Thyroid gland (tissue), 4 donors: ENCODE data around the gene NR3C1. TPM values are rescaled to one million over a fixed set of nuclear protein-coding genes. Genes with fewer than 3 reads are reported as not detected.

ENCODE experiments used
- DNase-seq, 2 donors: peaks; one replicate each; pipeline ENCODE4 v3.0.0-alpha.2; 2019
- H3K27ac ChIP-seq, 3 donors: fragments of 200-600 bp; sonication (generic); 1 replicate in 2 of 3; 2 replicates in 1 of 3; pipeline ENCODE4 v1.5.1; 2016 to 2019; ENCODE audit warnings: mild to moderate bottlenecking in 1 of 3, moderate library complexity in 1 of 3
- H3K27me3 ChIP-seq: fragments of 200-600 bp; sonication (generic); one replicate; pipeline ENCODE4 v1.5.1; 2019
- H3K36me3 ChIP-seq, 2 donors: fragments of 200-600 bp; sonication (generic); one replicate each; pipeline ENCODE4 v1.5.1; 2016 to 2019
- H3K4me1 ChIP-seq, 2 donors: fragments of 200-600 bp; sonication (generic); one replicate each; pipeline ENCODE4 v1.5.1; 2017 to 2019
- H3K4me3 ChIP-seq, 3 donors: fragments of 200-600 bp; sonication (generic); replicated peaks in 1 of 3; 1 replicate in 2 of 3; 2 replicates in 1 of 3; pipeline ENCODE4 v1.5.1; 2016; ENCODE audit warnings: mild to moderate bottlenecking in 1 of 3
- H3K9me3 ChIP-seq: fragments of 200-600 bp; sonication (generic); one replicate; pipeline ENCODE4 v1.5.1; 2017
- CTCF ChIP-seq, 6 experiments: fragments of 200-600 bp in 3 of 6; fragments of 450-650 bp in 3 of 6; sonication (generic) in 3 of 6; IDR thresholded peaks; one replicate each; pipeline ENCODE4 v1.5.1; 2016 to 2019; ENCODE audit warnings: antibody characterized with exemption in 6 of 6, mild to moderate bottlenecking in 2 of 6, inconsistent platforms in 1 of 6, moderate library complexity in 1 of 6
- POLR2A ChIP-seq, 2 donors: fragments of 450-650 bp; IDR thresholded peaks; one replicate each; pipeline ENCODE4 v1.6.1; 2017; ENCODE audit warnings: antibody characterized with exemption in 2 of 2, mild to moderate bottlenecking in 2 of 2, moderate library complexity in 1 of 2
- WGBS, 2 donors: methylation state at CpG; one replicate each; pipeline ENCODE4 v1.1.5; 2017; 5-methylcytosine and 5-hydroxymethylcytosine counted together
- intact Hi-C: fragments of 100-400 bp; cut with DNase I; formaldehyde crosslinking; loops from one replicate; pipeline ENCODE4 v1.15.1; 2023
- total RNA-seq, 4 donors: library from RNA; depleted of rRNA; stranded (reverse); fragments of >200 nt; gene quantifications; one replicate each; pipeline ENCODE4 v1.2.3, GENCODE V29; 2016

The NR3C1 gene
- total RNA-seq, 4 donors from 2014 or later = 59.4 to 67.7 (median 65.3) TPM

GRCh38 chr5:143262393-143263174 lies 140.9 kb downstream of the NR3C1 start:
- no peak overlapping the region for H3K4me3 ChIP-seq
- H3K9me3 ChIP-seq = no peaks in the 10 kb centered on the region
- no peak overlapping the region for H3K27ac ChIP-seq
- no peaks in the 10 kb centered on the region for H3K27me3 ChIP-seq
- H3K36me3 ChIP-seq = no peaks in the 10 kb centered on the region
- no peaks in the 10 kb centered on the region for H3K4me1 ChIP-seq
- WGBS, 2 donors = 92 to 100% methylated on average over 1 of the region's 1 CpG
- intact Hi-C loops = no loop called here
- no peak for DNase-seq
- TF ChIP-seq POLR2A (IDR thresholded peaks at IDR 0.05) (no peak), CTCF (IDR thresholded peaks at IDR 0.05) (no peak)

GRCh38 chr5:143261748-143262392 lies 141.6 kb downstream of the NR3C1 start:
- Histone ChIP-seq H3K36me3 (no peaks in the 10 kb centered on the region), H3K27me3 (no peaks in the 10 kb centered on the region), H3K9me3 (no peaks in the 10 kb centered on the region), H3K27ac (no peak overlapping the region), H3K4me3 (no peak overlapping the region), H3K4me1 (no peaks in the 10 kb centered on the region)
- DNase-seq = no peak
- no peak for TF ChIP-seq CTCF (IDR thresholded peaks at IDR 0.05)
- no peak for TF ChIP-seq POLR2A (IDR thresholded peaks at IDR 0.05)
- 94 to 96% methylated on average over 7 of the region's 7 CpGs for WGBS, 2 donors
- intact Hi-C loops = no loop called here

GRCh38 chr5:143259254-143259605 lies 144.3 kb downstream of the NR3C1 start:
- WGBS, 2 donors = 78 to 97% methylated on average over 3 to 7 of the region's 7 CpGs
- intact Hi-C loops = no loop called here
- TF ChIP-seq CTCF (IDR thresholded peaks at IDR 0.05) (no peak), POLR2A (IDR thresholded peaks at IDR 0.05) (no peak)

GRCh38 chr5:143258559-143259253 lies 144.8 kb downstream of the NR3C1 start:
- no peak overlapping the region for H3K4me3 ChIP-seq
- no peaks in the 10 kb centered on the region for H3K27me3 ChIP-seq
- WGBS, 2 donors = 94 to 97% methylated on average over 12 of the region's 12 CpGs
- H3K36me3 ChIP-seq = no peaks in the 10 kb centered on the region
- TF ChIP-seq POLR2A (IDR thresholded peaks at IDR 0.05) = no peak
- TF ChIP-seq CTCF (IDR thresholded peaks at IDR 0.05) = no peak
- intact Hi-C loops = no loop called here
- H3K27ac ChIP-seq = no peak overlapping the region
- H3K4me1 ChIP-seq = no peaks in the 10 kb centered on the region
- DNase-seq = no peak
- no peaks in the 10 kb centered on the region for H3K9me3 ChIP-seq

More at GRCh38 chr5:143259254-143259605, 144.3 kb downstream of the NR3C1 start:
- Histone ChIP-seq H3K36me3 (no peaks in the 10 kb centered on the region), H3K27ac (no peak overlapping the region), H3K9me3 (no peaks in the 10 kb centered on the region), H3K4me3 (no peak overlapping the region), H3K4me1 (no peaks in the 10 kb centered on the region), H3K27me3 (no peaks in the 10 kb centered on the region)
- DNase-seq = no peak

- no peaks in the 10 kb centered on the region for H3K9me3 ChIP-seq
- TF ChIP-seq POLR2A (IDR thresholded peaks at IDR 0.05) (no peak), CTCF (IDR thresholded peaks at IDR 0.05) (no peak)
- DNase-seq = no peak
- H3K36me3 ChIP-seq = no peaks in the 10 kb centered on the region
- intact Hi-C loops = no loop called here
- no peaks in the 10 kb centered on the region for H3K27me3 ChIP-seq
- no peak overlapping the region for H3K27ac ChIP-seq
- WGBS, 2 donors = 81 to 93% methylated on average over 7 of the region's 7 CpGs
- no peaks in the 10 kb centered on the region for H3K4me1 ChIP-seq
- no peak overlapping the region for H3K4me3 ChIP-seq
These were observed 148.7 kb downstream of the NR3C1 start for GRCh38 chr5:143254819-143255218.
